Mesenteric fat pad (tissue), 1 donor: ENCODE measurements around the gene LCN1. TPM values are rescaled to one million over a fixed set of nuclear protein-coding genes. Genes with fewer than 3 reads are reported as not detected.

Experiments used
- DNase-seq: peaks from one replicate; pipeline ENCODE4 v3.0.0-alpha.2; 2020; ENCODE audit warnings: low spot score
- total RNA-seq: library from RNA; stranded (reverse); fragmentation: NEBNext Ultra II Directional; extraction: Animal tissue kit (Norgen Biotek cat#: 25700); gene quantifications from one replicate; pipeline ENCODE4 v1.2.1, GENCODE V29; 2021
- donor health status: DM: yes; HTN: yes; CAD: no.

The LCN1 gene
- total RNA-seq, 1 donor from 2014 or later, result 2.3 TPM

DNA sequence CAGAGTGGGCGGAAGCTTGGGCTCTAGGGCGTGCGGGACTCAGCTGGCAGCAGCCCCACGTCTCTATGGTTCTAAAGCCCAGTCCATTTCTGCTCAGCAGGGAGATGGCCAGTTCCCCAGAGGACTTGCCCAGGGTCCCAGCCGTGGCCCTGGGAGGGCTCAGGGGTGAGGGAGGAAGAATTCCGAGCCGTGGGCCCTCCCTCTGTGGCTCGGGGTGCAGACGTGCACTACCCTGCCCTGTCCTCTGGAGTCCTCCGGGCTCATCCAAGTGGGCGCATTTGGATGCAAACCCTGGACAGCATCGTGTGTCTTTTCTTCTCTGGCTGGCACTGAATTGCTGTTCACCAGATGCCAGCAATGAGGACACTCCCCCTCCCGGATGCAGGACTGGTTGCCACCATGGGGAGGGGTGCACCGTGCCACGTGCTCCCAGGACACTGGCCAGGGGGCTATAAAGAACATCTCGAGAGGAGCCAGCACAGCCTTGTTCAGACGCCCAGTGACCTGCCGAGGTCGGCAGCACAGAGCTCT is 24.5 kb downstream of the LCN1 start, which contains the start of gene OBP2A:
TSS of gene OBP2A (plus strand) at position 481 of the 531 bp plus-strand sequence. CDS start 55 bp downstream, outside the sequence.
- DNase-seq, result peak; percentile 79

DNA sequence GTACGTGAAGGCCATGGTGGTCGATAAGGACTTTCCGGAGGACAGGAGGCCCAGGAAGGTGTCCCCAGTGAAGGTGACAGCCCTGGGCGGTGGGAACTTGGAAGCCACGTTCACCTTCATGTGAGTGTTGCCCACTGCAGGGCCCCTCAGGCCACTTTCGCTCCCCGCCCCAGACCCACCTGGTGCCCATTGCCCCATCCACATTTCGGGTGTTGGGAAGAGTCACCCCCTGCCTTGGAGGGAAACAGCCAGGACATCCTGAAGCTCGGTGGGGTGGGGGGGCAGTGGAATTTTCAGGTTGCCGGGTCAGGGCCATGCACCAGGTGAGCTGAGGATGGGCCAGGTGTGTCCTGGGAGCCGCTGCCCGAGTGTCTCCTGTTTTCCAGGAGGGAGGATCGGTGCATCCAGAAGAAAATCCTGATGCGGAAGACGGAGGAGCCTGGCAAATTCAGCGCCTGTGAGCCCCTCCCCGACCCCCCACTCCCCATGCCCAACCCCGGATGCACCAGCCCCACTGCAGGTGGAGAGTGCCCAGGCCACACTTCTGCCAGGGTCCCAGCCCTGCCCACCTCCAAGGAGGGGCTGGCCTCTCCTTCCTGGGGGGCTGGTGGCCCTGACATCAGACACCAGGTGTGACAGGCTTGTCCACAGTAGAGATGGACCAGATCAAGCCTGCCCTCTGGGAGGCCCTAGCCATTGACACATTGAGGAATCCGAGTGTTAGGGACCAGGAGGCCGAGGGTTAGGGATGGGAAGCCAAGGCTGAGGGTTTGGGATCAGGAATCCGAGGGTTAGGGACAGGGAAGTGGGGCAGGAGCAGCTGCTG is 25.8 kb downstream of the LCN1 start:
- DNase-seq, result peak; percentile 68

DNA sequence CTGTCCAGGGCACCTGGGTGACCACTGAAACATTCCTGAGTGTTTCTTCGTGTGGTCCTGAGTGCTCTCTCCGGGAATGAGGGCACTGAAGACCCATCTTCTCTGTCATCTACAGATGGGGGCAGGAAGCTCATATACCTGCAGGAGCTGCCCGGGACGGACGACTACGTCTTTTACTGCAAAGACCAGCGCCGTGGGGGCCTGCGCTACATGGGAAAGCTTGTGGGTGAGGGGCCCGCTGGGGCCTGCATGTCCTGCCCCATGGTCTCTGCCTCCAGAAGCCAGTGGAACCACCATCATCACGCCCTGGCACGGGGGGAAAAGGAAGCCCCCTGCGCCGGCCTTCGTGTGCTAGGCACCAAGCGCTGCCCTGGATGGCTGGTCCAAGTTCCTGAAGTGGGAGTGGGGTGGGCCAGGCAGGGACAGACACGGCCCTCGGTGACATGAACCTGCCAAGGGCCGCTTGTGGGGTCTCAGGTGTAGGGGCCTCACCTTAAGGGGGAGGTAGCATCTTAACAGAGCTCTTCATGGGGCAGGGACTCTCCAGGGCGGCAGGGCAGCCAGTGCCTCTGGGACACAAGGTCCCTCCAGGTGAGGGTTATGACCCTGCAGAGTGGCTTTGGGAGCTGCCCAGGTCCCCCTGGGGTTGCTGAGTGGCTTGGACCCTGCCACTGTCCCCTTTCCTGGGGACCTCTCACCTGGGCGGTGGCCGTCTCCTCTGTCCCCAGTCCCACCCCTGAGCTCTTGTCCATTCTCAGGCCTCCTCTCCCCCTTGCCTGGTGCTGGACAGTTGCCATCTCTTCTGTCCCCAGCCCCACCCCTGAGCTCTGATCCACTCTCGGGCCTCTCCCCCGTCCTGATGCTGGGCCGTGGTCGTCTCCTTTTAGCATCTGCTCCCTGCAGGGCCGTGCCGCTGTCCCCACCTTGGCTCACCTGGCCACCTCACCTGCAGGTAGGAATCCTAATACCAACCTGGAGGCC is 26.8 kb downstream of the LCN1 start:
- DNase-seq, result peak; percentile 85

DNA sequence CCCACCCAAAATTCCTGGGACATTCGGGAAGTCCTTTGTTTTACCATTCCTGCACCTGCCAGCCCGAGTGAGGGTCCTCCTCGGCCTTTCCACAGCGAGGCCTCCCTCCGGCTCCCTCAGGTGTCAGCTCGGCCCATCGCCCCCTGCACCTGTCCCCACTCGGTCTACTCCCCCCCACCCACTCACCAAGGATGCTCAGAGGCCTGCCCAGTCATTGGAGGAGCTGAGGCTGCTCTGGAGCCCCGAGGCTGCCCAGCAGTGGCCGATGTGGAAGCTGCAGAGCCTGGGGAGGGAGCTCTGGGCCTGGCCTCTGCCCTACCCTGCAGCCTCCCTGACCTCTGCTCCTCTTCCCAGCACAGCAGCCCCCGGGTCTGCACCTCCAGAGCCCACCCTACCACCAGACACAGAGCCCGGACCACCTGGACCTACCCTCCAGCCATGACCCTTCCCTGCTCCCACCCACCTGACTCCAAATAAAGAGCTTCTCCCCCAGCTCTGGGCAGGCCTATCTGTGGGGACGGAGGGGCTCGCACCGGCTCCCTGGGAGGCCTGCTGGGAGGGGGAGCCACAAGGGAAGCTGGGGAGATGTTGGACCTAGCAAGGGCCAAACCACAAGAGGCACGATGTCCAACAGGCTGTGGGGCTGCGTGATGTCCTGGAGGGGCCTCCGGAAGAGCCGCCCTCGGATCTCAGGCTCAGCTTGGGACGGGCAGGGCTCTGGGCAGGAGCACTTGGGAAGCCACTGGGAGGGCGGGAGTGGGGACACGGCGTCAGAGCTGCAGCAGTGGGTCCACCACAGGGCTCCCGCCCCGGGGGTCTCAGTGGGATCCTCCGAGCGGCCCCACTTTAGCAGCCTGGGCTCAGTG is 28.5 kb downstream of the LCN1 start:
- DNase-seq, result peak; percentile 82

DNA sequence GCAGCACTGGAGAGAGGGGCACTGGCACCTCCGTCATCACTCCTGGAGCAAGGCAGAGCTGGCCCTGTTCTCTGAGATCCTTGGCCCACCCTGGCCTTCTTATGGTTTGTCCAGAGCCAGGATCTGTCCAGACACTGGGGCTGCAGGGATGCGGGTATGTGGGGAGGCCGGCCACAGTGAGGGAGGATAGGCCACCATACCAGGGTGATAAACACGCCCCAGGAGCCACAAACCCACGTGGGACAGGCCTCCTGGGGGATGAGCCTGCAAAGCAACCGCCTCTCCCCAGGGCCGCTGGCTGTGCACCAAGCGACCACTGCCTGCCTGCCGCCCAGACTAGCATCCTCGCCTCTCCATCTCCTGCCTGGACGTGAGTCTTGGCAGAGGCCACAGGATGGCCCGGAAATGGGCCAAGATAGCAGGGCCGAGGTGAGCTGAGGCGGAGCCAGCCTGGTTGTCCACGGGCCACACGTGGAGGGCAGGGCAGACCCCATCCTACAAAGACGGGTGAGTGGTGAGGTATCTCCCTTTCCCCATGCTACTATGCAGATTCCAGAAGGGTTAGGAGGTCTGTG is 29.2 kb downstream of the LCN1 start:
- peak; percentile 87 for DNase-seq

DNA sequence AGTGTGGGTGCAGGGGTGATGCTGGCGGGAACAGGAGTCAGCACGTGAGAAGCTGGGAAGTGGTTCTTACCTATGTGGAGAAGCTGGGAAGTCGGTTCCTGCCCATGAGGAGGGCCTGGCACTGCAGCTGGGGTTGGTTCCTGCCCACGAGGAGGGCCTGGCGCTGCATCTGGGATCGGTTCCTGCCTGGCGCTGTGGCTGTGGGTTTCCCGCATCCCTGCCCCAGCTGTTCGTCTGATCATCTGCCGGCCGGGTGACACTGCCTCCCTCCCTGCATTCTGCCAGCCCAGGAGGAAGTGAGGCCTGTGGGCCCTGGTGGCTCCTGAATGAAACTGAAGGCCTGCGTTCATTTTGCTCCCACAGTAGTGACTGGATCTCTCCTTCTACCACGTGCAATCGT is 29.8 kb downstream of the LCN1 start:
- DNase-seq, result peak; percentile 53

DNA sequence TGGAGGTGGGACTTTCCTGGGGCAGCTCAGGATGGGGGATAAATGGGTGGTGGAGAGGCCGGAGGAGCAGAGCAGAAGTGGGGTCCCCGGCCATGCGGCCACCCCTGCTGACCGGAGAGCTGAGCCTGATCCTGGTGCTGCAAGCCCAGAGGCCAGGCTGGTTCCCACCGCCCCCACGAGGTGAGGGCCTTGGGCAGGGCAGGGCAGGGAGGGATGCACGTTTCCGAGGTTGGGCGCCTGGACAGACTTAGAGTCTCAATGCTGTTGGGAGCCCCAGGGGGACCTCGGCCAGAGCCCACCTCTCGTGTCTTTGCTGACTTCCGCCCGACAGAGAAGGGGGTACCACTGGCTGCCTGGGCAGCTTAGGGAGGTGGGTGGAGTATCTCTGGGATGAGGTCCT is 30.2 kb downstream of the LCN1 start:
- DNase-seq, result peak; percentile 88

DNA sequence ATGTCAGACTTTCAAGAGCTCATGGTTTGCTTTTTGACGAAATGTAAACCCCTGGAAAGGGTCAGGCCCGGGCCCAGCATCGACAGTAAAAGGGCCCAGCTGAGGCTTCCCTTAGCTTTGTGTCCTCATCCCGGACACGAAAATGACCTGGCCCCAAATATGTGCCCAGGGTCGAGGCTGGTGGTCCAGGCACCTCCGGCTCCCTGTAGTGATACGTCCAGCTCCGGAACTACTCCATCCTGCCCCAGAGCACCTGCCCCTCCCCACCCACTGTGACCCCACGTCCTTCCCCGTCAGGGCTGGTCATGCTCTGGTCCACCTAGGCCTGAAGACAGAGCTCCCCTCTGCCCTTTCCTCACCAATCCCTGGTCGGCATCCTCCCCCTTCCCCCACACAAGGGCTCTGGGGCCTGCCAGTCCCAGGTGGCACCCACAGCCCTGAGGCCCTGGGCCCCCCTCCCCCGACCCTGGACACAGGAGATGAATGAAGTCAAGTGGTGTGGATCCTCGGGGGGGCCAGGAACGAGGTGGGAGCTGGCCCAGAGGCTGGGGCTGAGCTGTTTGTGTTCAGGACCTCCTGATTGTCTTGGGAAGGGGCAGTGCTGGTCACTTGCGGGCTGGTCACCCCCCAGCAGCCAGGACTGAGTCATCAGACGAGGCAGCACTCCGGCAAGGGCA is 30.9 kb downstream of the LCN1 start:
- peak; percentile 82 for DNase-seq

DNA sequence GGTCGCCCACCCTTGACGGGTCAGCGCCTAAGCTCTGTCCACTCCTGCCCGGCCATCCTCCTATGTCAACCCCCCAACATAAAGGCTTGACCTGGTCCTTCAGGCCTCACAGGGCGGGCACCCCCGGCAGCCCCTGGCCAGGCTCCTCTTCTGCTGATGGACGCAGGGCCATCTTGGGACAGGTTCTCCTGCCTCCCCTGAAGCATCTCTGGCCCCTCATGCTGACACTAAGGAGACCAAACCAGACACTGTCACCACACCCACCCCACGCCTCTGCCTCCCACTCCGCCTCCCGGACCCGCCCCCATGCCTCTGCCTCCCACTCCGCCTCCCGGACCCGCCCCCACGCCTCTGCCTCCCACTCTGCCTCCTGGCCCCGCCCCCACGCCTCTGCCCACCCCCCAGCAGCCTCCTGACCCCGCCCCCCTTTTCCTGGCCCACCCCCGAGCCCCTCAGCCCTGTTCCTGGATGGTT is 31.5 kb downstream of the LCN1 start:
- no peak for DNase-seq

DNA sequence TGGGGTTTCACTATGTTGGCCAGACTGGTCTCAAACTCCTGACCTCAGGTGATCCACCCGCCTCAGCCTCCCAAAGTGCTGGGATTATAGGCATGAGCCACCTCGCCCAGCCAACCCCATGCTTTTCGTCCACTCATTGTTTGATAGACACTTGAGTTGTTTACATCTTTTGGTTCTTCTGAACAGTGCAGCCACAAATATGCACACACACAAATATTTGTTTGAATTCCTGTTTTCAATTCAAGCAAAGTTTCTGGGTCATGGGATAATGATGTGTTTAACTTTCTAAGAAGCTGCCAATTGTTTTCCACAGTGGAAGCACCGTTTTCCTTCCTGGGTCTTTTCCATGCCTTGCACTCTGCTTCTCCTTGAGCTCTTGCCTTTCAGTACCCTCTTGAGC is 33.5 kb downstream of the LCN1 start:
- no peak for DNase-seq

DNA sequence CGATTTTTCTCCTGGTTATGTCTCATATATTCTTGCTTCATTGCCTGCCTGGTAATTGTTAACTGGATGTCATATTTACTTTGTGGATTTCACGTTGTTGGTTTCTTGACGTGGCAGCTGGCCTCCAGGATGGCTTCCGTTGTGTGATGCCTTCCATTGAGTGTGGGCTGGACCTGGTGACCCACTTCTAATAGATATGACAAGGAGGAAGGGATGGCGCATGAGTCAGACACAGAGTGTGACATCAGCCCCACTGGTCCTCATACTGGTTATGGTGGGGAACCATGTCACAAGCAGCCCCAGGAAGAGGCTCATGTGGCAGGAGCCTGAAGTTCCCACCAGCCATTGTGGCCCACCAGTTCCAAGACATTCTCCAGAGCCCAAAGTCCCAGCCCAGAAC is 34.0 kb downstream of the LCN1 start:
- DNase-seq, result peak; percentile 39

DNA sequence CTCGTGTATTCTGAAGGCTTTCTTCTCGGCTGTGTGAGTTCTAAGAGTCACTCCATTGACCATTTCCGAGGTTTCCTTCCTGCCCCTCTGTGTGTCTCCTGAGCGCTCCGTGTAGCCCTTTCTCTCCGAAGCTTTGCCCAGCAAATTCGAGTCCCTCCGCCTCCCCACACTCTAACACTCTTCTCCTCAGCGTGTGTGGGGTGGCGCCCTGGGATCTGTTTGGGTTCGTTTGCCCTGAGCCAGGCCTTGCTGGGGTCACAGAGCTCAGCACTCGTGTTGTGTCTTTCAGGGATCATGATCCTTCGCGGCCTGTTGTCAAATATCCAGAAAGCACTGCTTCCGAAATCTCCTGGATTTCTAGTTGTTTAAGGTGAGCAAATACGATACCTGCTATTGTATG is 34.7 kb downstream of the LCN1 start:
- DNase-seq, result peak; percentile 45

DNA sequence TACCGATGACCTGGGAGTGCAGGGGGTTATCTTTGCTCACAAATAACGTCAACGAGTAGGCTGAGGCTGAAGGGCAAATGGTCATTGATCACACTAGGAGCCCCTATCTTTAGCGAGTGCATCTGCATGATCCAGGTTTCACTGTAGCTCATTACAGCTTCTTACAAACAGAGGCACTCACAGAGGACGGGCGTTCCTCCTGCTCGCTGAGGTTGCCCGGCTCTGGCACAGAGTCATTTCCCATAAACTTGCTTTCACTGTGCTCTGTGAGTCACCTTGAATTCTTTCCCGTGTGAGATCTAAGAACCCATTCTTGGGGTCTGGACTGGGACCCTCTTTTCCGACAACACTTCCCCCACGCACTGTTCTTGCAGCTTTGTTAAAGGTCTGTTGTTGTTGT is 38.4 kb downstream of the LCN1 start:
- peak; percentile 74 for DNase-seq

DNA sequence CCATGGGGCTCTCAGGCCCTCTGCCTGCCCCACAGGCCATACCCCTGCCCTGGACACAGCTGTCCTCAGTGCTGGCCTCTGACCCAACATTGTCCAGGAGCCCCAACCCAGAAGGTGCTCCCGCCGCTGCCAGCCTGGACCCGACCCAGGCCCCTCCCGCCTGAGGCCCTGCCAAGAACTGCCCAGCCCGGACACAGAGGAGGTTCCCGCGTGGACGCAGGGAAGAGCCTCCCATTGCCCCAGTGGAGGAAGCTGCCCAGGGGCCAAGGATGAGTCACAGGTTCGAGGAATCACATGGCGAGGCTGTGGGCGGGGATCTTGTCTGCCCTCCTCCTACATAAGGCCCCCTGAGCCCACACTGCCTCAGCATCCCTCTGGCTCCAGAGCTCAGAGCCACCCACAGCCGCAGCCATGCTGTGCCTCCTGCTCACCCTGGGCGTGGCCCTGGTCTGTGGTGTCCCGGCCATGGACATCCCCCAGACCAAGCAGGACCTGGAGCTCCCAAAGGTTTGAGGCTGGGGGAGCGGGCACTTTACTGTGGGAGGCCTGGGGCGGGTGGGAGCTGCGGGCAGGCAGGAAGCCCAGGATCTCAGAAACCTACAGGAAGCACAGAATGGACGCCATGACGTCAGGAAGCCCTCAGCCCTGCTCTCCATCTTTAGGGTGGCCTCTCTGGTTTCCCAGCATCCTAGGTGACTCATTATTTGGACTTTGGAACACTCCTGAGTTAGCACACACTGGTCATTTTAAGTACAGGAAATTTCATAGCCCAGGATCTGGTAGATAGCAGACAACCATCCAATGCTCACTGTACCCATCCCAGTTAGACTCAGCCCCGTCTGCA is 40.4 kb downstream of the LCN1 start, which contains the start of gene PAEP:
TSS of gene PAEP (plus strand) at position 366 of the 844 bp plus-strand sequence.
- DNase-seq, result peak; percentile 71

DNA sequence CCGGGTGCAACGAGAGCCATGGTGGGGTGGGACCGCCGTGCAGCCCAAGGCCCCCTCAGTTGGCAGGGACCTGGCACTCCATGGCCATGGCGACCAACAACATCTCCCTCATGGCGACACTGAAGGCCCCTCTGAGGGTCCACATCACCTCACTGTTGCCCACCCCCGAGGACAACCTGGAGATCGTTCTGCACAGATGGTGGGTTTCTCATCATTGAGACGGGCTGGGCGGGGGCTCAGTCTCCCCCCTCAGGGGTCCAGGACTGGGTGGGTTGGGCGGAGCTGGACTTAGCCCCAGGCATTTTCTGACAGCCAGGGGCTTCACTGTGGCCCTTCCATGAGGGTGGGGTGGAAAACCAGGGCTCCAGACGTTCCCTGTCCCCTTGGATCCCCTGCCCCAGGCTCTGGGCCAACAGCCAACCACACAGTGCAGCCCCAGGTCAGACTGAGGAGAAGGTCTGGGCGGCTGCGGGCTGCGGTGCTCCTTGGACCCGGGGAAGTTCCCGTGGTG is 41.0 kb downstream of the LCN1 start:
- peak; percentile 81 for DNase-seq

DNA sequence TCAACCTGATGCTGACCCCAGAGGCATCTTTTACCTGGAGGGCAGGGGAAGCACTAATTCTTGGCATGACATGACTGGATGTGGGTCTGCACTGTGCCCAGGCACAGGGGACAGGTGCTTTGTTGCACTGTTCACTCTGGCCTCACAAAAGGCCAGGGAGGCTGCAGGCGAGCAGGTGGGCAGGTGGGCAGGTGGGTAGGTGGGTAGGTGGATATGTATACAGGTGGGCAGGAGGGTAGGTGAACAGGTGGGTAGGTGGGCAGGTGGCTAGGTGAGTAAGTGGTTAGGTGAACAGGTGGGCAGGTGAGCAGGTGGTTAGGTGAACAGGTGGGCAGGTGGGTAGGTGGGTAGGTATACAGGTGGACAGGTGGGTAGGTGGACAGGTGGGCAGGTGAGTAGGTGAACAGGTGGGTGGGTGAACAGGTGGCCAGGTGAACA is 41.8 kb downstream of the LCN1 start:
- peak; percentile 68 for DNase-seq

DNA sequence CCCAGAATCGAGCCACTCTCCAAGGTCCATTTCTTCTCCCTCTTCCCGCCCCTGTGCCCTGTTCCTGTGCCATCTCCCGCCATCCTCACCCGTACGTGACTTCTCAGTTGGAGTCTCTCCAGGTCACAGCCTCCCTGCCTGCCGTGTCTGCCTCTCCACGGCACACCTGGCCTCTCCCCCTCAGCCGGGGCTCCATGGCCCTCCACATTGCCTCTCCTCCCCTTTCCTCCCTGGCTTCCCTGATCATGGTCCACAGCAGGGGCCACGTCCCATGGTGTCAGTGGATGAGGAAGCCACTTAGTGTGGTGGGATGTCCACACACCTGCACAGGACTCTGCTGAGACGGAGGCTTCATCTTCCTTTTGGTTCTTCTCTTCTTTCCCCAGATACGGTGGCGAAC is 42.6 kb downstream of the LCN1 start:
- DNase-seq, result peak; percentile 72

DNA sequence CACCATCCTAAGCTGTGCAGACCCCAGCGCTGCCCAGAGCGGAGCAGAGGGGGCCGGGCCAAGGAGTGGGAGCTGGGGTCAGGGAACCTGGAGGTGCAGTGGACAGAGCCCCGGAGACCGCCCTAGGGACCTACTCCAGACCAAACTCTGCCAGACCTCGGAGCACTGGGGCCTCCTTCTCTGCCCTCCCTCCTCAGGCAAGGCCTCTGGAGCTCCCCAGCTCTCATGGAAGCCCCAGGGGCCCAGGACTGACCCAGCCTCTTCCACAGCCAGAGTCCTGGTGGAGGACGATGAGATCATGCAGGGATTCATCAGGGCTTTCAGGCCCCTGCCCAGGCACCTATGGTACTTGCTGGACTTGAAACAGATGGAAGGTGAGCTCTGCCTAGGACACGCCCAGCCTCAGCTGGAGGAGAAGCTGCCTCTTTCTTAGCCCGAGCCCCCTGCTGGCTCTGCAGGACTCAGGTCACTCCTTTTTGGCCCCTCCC is 43.9 kb downstream of the LCN1 start:
- peak; percentile 77 for DNase-seq
